Lung microvascular endothelial cell (primary cell): Measurements from ENCODE around the gene PRKD1. TPM values are rescaled to one million over a fixed set of nuclear protein-coding genes. Genes with fewer than 3 reads are reported as not detected.
A peak's percentile ranks its signal among the peaks of the same experiment; 100 is the strongest.

Experiments
- DNase-seq, 2 donors: peaks; one replicate each; pipeline versions ENCODE4 v3.0.0 to v3.0.0-alpha.2; 2010; ENCODE audit warnings: low read depth in 2 of 2
- total RNA-seq: library from RNA; depleted of rRNA; stranded (reverse); fragments of >200 nt; gene quantifications from 2 replicates; pipeline ENCODE4 v1.2.1, GENCODE V29; 2014

The PRKD1 gene
- total RNA-seq, 1 donor from 2014 or later, result 8.5 TPM

- no peak for DNase-seq
Observed at GRCh38 chr14:29681316-29681715, 246.3 kb downstream of the PRKD1 start.

DNA sequence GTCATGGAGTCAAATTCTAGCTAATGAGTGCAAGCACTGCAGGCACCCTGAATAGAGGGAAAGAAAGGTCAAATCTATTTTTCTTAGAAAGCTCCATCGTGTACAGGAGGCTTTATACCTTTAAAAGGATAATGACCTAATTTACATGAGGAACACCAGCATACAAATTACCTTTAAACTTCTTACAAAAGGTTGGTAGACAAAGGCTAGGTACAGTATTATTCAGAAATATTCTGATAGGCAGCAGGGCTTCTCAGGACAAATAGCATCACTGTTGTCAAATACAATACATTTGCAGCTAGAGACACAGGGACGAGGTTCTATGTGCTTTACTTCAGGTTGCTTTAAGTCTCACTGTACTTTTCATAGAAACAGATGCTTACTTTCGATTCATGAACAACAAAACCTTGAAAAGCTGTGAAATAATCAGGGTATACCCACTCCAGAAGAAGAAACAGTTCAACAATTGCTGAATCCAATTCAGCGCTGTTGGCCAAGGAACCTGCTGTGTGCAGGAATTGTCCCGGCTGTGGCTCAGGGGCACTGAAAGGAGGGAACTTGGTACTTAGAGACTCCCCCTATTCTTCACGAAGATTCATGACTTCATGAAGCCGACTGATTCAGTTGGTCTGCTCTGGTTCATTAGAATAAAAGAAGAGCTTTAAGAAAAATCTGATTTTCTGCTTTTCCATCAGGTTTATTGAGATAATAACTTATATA, 252.9 kb downstream of the PRKD1 start:
- no peak for DNase-seq

- no peak for DNase-seq
Observed at GRCh38 chr14:29672831-29673230, 254.8 kb downstream of the PRKD1 start.

GRCh38 chr14:29671034-29671433, 256.6 kb downstream of the PRKD1 start:
- no peak for DNase-seq

DNA sequence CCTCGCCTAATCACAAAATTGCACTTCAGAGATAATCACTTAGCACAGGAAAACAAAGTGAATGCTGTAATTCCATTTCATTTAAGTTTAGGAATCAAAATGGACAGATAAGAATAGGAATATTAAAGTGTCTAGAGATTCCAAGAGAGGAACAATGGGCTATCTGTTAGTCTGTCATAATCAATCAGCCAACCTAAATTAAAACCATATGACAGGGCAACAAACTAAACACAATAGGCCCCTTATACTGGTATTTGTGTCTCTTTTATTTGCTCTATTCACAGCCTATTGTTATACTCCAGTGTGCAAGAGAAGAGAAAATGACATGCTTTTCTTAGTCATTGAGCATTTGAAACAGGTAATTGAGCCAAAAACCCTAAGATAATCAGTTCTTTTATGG, 259.4 kb downstream of the PRKD1 start:
- DNase-seq, result no peak

DNA sequence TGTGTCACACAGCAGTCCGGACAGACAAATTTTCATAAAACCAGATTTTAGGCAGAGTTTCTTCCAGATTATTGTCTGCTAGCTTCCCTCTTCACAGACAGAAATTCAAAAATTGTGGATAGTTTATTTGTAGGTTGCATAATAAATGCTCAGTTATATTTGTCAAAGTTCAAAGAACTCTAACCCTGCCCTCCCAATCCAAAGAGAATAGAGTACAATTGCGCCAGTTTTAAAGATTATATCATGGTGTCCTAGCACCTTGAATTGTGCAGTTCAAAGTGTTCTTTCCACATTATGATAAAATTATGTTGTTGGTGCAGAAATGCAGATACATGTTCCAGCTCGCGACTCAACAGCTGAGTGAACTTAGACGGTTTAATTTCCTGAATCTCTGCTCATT, 263.1 kb downstream of the PRKD1 start:
- no peak for DNase-seq

GRCh38 chr14:29663281-29663801, 264.3 kb downstream of the PRKD1 start:
- no peak for DNase-seq

- DNase-seq, result peak; percentile 45 to 79
Observed at GRCh38 chr14:29654901-29655550, 272.6 kb downstream of the PRKD1 start.

GRCh38 chr14:29653303-29653702, 274.3 kb downstream of the PRKD1 start:
- no peak for DNase-seq

DNA sequence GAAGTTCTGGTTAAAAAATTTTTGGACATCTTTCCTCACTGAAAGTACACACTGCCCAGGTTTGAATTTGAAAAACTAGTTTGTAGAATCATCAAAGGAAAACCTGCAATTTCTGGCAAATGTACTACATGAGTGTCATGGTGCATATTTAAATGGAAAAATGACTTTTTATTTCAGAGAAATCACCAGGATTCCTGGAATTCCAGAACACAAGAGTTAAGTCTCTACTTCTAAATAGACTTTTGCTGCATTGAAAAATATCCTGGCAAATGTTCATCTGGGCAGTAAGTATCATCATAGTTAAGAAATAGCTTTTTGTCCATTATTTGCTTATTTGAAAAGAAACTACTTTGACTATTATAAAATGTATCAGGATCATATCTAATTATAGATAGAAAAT, 275.1 kb downstream of the PRKD1 start:
- DNase-seq, result no peak

DNA sequence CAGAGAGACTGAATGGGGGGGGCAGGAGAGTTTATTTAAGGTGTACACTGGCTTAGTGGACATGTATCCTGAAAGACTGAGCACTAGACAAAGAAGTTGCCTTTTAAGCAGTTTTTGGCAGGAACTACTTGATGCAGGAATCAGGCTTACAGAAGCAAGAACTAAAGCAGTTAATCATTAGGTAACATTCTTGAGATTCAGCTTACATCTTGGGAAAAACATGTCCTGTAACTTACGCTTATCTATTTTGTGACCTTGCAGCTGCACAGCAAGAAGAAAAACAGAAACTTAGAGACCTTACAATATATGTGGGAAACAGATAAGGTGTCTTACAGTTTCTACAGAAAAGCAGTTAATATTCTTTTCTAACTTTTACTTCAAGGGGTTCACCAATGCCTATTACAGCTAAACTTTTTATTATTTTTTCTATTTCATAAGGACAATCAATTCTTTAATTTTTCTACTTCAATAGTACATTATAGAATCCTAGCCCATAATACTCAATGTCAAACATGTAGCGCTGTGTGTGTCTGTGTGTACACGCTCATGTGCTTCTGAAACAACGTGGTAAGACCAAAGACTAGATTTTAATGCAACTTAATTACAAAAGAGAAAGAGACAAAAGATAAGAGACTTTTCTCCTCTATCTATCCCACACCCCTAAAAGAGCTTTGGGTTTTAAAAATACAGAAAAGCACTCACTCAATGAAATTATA, 276.9 kb downstream of the PRKD1 start:
- DNase-seq, result no peak

GRCh38 chr14:29649170-29649569, 278.5 kb downstream of the PRKD1 start:
- DNase-seq, result no peak

DNA sequence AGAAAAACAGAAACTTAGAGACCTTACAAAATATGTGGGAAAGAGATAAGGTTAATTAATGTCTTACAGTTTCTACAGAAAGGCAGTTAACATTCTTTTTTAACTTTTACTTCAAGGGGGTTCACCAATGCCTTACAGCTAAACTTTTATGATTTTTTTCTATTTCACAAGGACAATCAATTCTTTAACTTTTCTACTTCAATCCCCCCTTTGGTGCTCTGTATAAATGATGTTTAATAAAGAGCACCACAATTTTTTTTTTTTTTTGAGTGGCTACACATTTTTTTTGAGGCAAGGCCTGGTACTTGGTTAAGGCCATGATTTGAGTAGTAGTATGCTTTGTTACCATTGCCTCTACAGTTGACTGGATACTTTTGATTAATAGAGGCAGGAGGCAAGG, 279.6 kb downstream of the PRKD1 start:
- DNase-seq, result peak; percentile 17 to 19

- peak in 1 of 2 donors; percentile 25 for DNase-seq
Observed at GRCh38 chr14:29645117-29645516, 282.5 kb downstream of the PRKD1 start.

DNA sequence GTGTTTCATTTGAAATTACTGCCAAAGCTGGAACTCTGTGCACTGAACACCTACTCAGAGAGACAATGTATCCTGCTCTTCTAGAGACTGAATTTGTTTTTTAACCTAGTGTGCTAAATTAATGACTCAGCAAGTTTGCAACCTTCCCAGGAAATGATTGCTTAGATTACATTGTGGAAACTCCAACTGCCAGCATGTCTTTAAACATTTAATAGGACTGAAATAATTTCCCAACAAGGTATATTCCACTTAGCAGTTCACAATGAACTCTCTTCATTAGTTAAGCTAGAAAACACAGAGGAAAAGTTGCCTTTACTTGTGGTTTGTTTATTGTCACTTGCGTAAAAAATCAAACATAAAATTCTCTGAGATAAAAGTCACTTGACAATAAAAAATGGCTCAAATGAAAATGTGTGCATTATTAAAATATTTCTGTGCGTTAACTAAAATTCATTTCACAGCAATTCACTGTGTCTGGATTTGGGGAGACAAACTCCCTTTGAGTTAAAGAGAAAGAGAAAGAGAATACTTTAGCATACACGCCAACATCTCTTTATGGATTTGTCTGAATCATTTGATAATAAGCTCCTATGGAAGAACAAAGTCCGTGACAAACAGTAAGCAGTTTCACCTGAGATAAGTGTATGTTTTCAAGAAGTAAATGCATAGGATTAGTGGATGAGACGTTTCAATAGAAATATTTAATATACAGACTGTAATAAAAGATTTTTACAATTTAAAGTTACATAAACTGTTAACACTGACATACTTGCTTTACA, 284.0 kb downstream of the PRKD1 start:
- DNase-seq, result peak; percentile 65 to 66

GRCh38 chr14:29637411-29637810, 290.2 kb downstream of the PRKD1 start:
- peak; percentile 79 to 84 for DNase-seq

- DNase-seq, result peak in 1 of 2 donors; percentile 37
Observed at GRCh38 chr14:29636870-29637269, 290.8 kb downstream of the PRKD1 start.

- DNase-seq, result no peak
Observed at GRCh38 chr14:29630566-29631160, 297.0 kb downstream of the PRKD1 start.

DNA sequence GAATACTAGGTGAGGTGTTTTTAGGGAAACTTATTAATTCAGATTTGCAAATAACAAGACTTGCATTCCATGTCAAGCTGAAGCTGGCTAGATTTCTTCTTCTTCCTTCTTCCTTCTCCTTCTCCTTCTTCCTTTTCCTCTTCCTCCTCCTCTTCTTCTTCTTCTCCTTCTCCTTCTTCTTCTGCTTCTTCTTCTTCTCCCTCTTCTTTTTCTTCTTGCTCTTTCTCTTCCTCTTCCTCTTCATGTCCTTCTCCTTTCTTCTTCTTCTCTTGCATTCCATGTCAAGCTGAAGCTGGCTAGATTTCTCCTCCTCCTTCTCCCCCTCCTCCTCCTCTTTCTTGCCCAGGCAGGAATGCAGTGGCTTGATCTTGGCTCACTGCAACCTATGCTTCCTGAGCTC, 297.8 kb downstream of the PRKD1 start:
- no peak for DNase-seq

DNA sequence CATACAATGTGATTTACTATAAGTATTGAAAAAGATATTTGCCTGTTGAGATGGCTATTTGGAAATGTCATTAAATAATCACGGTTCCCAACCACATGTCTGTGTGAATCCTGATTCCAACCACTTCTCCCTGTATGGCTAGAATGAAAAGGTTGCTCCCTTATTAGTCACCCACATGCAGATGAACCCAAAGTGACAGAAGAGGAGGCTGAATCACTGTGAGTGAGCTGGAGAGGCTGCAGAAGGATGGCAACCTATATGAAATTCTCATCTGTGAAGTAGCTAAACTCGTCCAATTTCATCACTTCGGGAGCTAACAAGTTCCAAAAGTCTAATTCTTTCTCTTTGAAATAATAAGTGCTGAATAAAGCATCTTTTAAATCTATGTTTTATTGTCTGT, 300.5 kb downstream of the PRKD1 start:
- no peak for DNase-seq
